OCI-LY7 (cell line): ENCODE data around the gene CYP46A1. TPM values are rescaled to one million over a fixed set of nuclear protein-coding genes. Genes with fewer than 3 reads are reported as not detected.

Experiments
- BruUV-seq: library from RNA; stranded (reverse); fragments of 400-500 nt; replicated peaks from 2 replicates; lab custom pipeline; 2021; lab: Mats Ljungman, UMichigan
- CTCF ChIA-PET: fragments of 300-600 bp; sonication (Branson Sonifier 250); formaldehyde crosslinking; loops from one replicate; lab custom pipeline; 2022; ENCODE audit warnings: antibody characterized with exemption; ENCODE audit not compliant: unreplicated experiment; lab: Charles Lee
- POLR2A ChIA-PET: fragments of 300-600 bp; sonication (Branson Sonifier 250); formaldehyde crosslinking; loops from one replicate; lab custom pipeline; 2022; ENCODE audit warnings: antibody characterized with exemption; lab: Charles Lee
- DNase-seq: peaks from one replicate; pipeline ENCODE4 v3.0.0-alpha.2; 2015; ENCODE audit warnings: low spot score
- H2AFZ ChIP-seq: fragments of 200-600 bp; sonication (generic), shearing (Covaris generic); 2 replicates; pipeline ENCODE4 v1.6.1; 2014; ENCODE audit warnings: mild to moderate bottlenecking, antibody characterized with exemption, low read length, moderate library complexity
- H3K27ac ChIP-seq: fragments of 200-600 bp; sonication (generic); 2 replicates; pipeline ENCODE4 v1.5.1; 2014; ENCODE audit warnings: mixed run types, low read depth, mild to moderate bottlenecking, moderate library complexity, low read length, inconsistent platforms; ENCODE audit not compliant: poor library complexity, severe bottlenecking
- H3K36me3 ChIP-seq: fragments of 200-600 bp; sonication (generic); 2 replicates; pipeline ENCODE4 v1.6.1; 2014; ENCODE audit warnings: mild to moderate bottlenecking, antibody characterized with exemption, low read length, moderate library complexity, mixed read lengths; ENCODE audit not compliant: insufficient read depth
- H3K4me1 ChIP-seq: fragments of 200-600 bp; sonication (generic); 2 replicates; pipeline ENCODE4 v1.5.1; 2014; ENCODE audit warnings: mild to moderate bottlenecking, low read length; ENCODE audit not compliant: insufficient read depth, poor library complexity, severe bottlenecking
- H3K4me2 ChIP-seq: fragments of 200-600 bp; sonication (generic); 2 replicates; pipeline ENCODE4 v1.6.1; 2014; ENCODE audit warnings: mild to moderate bottlenecking, low read length
- H3K4me3 ChIP-seq: fragments of 200-600 bp; sonication (generic); 2 replicates; pipeline ENCODE4 v1.5.1; 2014; ENCODE audit warnings: mild to moderate bottlenecking, low read depth, low read length; ENCODE audit not compliant: poor library complexity, severe bottlenecking
- H3K79me2 ChIP-seq: fragments of 200-600 bp; sonication (generic); 2 replicates; pipeline ENCODE4 v1.6.1; 2016; ENCODE audit warnings: low read depth, mild to moderate bottlenecking, low read length, moderate library complexity, mixed read lengths; ENCODE audit not compliant: insufficient read depth
- H3K9me2 ChIP-seq: fragments of 200-600 bp; sonication (generic); 2 replicates; pipeline ENCODE4 v1.6.1; 2016; ENCODE audit warnings: mild to moderate bottlenecking, low read length, mixed read lengths; ENCODE audit not compliant: insufficient read depth
- H3K9me3 ChIP-seq: fragments of 200-600 bp; sonication (generic); 2 replicates; pipeline ENCODE4 v1.6.1; 2014; ENCODE audit warnings: mild to moderate bottlenecking, mixed run types, low read length, mixed read lengths
- H4K20me1 ChIP-seq: fragments of 200-600 bp; sonication (generic); 2 replicates; pipeline ENCODE4 v1.6.1; 2014; ENCODE audit warnings: mild to moderate bottlenecking, antibody characterized with exemption, low read length, moderate library complexity, mixed read lengths; ENCODE audit not compliant: insufficient read depth
- CTCF ChIP-seq: fragments of 200-600 bp; sonication (generic); conservative IDR thresholded peaks from 2 replicates; pipeline ENCODE4 v1.5.1; 2014; ENCODE audit warnings: mild to moderate bottlenecking, antibody characterized with exemption, low read length, moderate library complexity, mixed read lengths
- EZH2phosphoT487 ChIP-seq: fragments of 200-600 bp; sonication (generic); IDR thresholded peaks from 2 replicates; pipeline ENCODE4 v1.6.1; 2018; ENCODE audit warnings: low read depth, borderline replicate concordance, mild to moderate bottlenecking, mixed run types, antibody characterized with exemption, low read length, moderate library complexity, mixed read lengths
- intact Hi-C: fragments of 100-400 bp; cut with micrococcal nuclease; formaldehyde crosslinking; loops from one replicate; pipeline ENCODE4 v1.10.0; 2022; ENCODE audit not compliant: unreplicated experiment
- total RNA-seq, 2 experiments: library from RNA; depleted of rRNA in 1 of 2; stranded (reverse); fragments of >200 nt in 1 of 2; shearing (Covaris generic) in 1 of 2; gene quantifications; 2 replicates each; pipeline ENCODE4 v1.2.3, GENCODE V29; 2014 to 2022

Gene CYP46A1
- total RNA-seq, 2 experiments from 2014 or later: 4.1 to 10.8 TPM

- no TSS peak for BruUV-seq
- CTCF ChIA-PET: no interaction called here
These were observed 85.0 kb downstream of the CYP46A1 start for GRCh38 chr14:99769123-99769522.

GRCh38 chr14:99769799-99770198, 85.7 kb downstream of the CYP46A1 start:
- Histone ChIP-seq H3K9me3 (no peaks in the 10 kb centered on the region), H3K4me1 (no peaks in the 10 kb centered on the region), H3K36me3 (no peaks in the 10 kb centered on the region), H3K27ac (no peak overlapping the region), H3K4me2 (no peak overlapping the region), H3K4me3 (no peak overlapping the region), H3K9me2 (no peaks in the 10 kb centered on the region), H2AFZ (no peak overlapping the region), H3K79me2 (no peaks in the 10 kb centered on the region), H4K20me1 (no peaks in the 10 kb centered on the region)
- TF ChIP-seq CTCF: no peak
- no peak for TF ChIP-seq EZH2phosphoT487
- intact Hi-C loops: no loop called here
- POLR2A ChIA-PET: no interaction called here
- no TSS peak for BruUV-seq
- CTCF ChIA-PET: no interaction called here
- DNase-seq: no peak

More at GRCh38 chr14:99769123-99769522, 85.0 kb downstream of the CYP46A1 start:
- POLR2A ChIA-PET: no interaction called here
- no peaks in the 10 kb centered on the region for H3K9me3 ChIP-seq
- DNase-seq: no peak
- no peak overlapping the region for H3K4me3 ChIP-seq
- no peaks in the 10 kb centered on the region for H4K20me1 ChIP-seq
- intact Hi-C loops: no loop called here
- H3K9me2 ChIP-seq: no peaks in the 10 kb centered on the region
- H2AFZ ChIP-seq: no peak overlapping the region
- H3K4me2 ChIP-seq: no peak overlapping the region
- no peaks in the 10 kb centered on the region for H3K79me2 ChIP-seq
- no peaks in the 10 kb centered on the region for H3K4me1 ChIP-seq
- no peak overlapping the region for H3K27ac ChIP-seq
- H3K36me3 ChIP-seq: no peaks in the 10 kb centered on the region
- TF ChIP-seq EZH2phosphoT487: no peak

- DNase-seq: no peak
- H3K9me2 ChIP-seq: no peaks in the 10 kb centered on the region
- no peaks in the 10 kb centered on the region for H3K4me1 ChIP-seq
- H3K27ac ChIP-seq: no peak overlapping the region
- H3K4me3 ChIP-seq: no peak overlapping the region
- BruUV-seq: no TSS peak
- H4K20me1 ChIP-seq: no peaks in the 10 kb centered on the region
- no peaks in the 10 kb centered on the region for H3K79me2 ChIP-seq
- ChIA-PET CTCF (no interaction called here), POLR2A (no interaction called here)
- TF ChIP-seq CTCF (no peak), EZH2phosphoT487 (no peak)
- no peaks in the 10 kb centered on the region for H3K36me3 ChIP-seq
- intact Hi-C loops: no loop called here
- H3K9me3 ChIP-seq: no peaks in the 10 kb centered on the region
- no peak overlapping the region for H3K4me2 ChIP-seq
- H2AFZ ChIP-seq: no peak overlapping the region
These were observed 88.5 kb downstream of the CYP46A1 start for GRCh38 chr14:99772371-99773283.
